ENCODE measurements around the gene ZNF688. TPM values are rescaled to one million over a fixed set of nuclear protein-coding genes. Genes with fewer than 3 reads are reported as not detected.

ZNF688 gene
- total and polyA plus RNA-seq, 12 donors = 6.3 to 23.8 (median 12.4) TPM

GRCh38 chr16:30602616-30603277, 31.2 kb upstream of the ZNF688 start:
- 64 to 78% methylated on average over 4 of the region's 4 CpGs for WGBS, 2 donors
- H3K36me3 ChIP-seq = peaks cover 0 to 58% (median 28%) of the 10 kb centered on the region in 9 donors
- peaks cover 3 to 47% (median 18%) of the 10 kb centered on the region in 9 donors for H3K4me1 ChIP-seq
- DNase-seq = no peak
- intact Hi-C loops (cut with DNase I) = loop anchor here in 2 of 10 donors (10.0 kb wide), 1 partner anchor 158 kb away; the partner anchor contains the start of gene SEPHS2 (in 2 of the 2)
- H3K9me3 ChIP-seq = peaks cover 0 to 7% (median 0%) of the 10 kb centered on the region in 11 donors
- no peaks in the 10 kb centered on the region for H3K27me3 ChIP-seq
- peak overlapping the region in 4 of 10 donors; percentile 8 to 77 (median 55) for H3K27ac ChIP-seq
- ATAC-seq = peak in 4 of 8 donors; percentile 9 to 34 (median 22)
- no peak overlapping the region for H3K4me3 ChIP-seq
- TF ChIP-seq, protein P1, sequence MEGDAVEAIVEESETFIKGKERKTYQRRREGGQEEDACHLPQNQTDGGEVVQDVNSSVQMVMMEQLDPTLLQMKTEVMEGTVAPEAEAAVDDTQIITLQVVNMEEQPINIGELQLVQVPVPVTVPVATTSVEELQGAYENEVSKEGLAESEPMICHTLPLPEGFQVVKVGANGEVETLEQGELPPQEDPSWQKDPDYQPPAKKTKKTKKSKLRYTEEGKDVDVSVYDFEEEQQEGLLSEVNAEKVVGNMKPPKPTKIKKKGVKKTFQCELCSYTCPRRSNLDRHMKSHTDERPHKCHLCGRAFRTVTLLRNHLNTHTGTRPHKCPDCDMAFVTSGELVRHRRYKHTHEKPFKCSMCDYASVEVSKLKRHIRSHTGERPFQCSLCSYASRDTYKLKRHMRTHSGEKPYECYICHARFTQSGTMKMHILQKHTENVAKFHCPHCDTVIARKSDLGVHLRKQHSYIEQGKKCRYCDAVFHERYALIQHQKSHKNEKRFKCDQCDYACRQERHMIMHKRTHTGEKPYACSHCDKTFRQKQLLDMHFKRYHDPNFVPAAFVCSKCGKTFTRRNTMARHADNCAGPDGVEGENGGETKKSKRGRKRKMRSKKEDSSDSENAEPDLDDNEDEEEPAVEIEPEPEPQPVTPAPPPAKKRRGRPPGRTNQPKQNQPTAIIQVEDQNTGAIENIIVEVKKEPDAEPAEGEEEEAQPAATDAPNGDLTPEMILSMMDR (IDR thresholded peaks at IDR 0.05) = no peak

DNA sequence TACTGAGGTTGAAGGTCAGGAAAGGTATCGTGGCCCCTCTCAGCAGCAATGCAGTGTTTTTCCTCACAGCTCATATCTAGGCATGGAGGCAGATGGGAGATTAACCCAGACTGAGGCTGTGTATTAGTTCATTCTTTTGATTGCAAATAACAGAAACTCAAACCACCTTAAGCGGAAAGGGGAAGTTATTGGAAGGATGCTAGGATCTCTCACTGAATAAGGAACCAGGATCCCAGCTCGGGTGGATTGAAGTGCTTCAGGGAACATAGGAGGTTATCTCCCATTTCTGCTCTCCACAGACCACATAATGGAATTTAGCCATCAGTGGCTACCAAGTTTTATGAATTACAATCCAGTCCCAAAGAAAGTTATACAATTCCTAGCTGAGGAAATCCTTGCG, 30.5 kb upstream of the ZNF688 start:
- Histone ChIP-seq H3K27ac (peak overlapping the region in 3 of 10 donors; percentile 8 to 77 (median 52)), H3K4me3 (no peak overlapping the region), H3K9me3 (peaks cover 0 to 7% (median 0%) of the 10 kb centered on the region in 11 donors), H3K36me3 (peaks cover 0 to 50% (median 28%) of the 10 kb centered on the region in 9 donors), H3K27me3 (no peaks in the 10 kb centered on the region), H3K4me1 (peaks cover 3 to 47% (median 18%) of the 10 kb centered on the region in 9 donors)
- ATAC-seq (no peak), DNase-seq (no peak)
- WGBS, 2 donors = 79 to 84% methylated on average over 4 of the region's 4 CpGs
- TF ChIP-seq, protein P1 (IDR thresholded peaks at IDR 0.05) = no peak
- intact Hi-C loops (cut with DNase I) = loop anchor here in 2 of 10 donors (10.0 kb wide), 1 partner anchor 157 kb away; the partner anchor contains the start of gene SEPHS2 (in 2 of the 2)

DNA sequence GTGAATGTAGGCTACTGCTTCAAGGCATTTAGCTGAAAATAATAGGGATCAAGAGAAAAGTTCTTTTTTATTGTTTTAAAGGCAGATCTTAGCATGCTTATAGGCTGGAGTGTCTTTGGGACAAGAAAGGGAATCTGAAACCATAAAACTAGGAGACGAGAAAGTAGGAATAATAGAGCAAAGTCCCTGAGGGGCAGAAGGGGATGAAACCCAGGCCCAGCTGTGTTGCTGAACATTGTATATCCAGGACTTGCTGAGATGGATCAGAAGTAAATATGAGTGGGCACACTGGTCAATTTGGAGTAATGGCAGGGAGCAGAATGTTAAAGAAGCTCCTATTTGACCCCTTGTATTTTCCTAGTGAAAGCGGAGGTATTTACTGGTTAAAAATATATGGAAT, 29.4 kb upstream of the ZNF688 start:
- Histone ChIP-seq H3K9me3 (peaks cover 0 to 7% (median 0%) of the 10 kb centered on the region in 11 donors), H3K4me3 (no peak overlapping the region), H3K27me3 (no peaks in the 10 kb centered on the region), H3K36me3 (peaks cover 0 to 39% (median 25%) of the 10 kb centered on the region in 9 donors), H3K4me1 (peaks cover 3 to 42% (median 18%) of the 10 kb centered on the region in 9 donors), H3K27ac (no peak overlapping the region)
- ATAC-seq = no peak
- intact Hi-C loops (cut with DNase I) = loop anchor here in 2 of 10 donors (10.0 kb wide), 1 partner anchor 156 kb away; the partner anchor contains the start of gene SEPHS2 (in 2 of the 2)
- 95 to 99% methylated on average over 2 of the region's 2 CpGs for WGBS, 2 donors
- TF ChIP-seq, protein P1 (IDR thresholded peaks at IDR 0.05) = no peak
- DNase-seq = no peak

DNA sequence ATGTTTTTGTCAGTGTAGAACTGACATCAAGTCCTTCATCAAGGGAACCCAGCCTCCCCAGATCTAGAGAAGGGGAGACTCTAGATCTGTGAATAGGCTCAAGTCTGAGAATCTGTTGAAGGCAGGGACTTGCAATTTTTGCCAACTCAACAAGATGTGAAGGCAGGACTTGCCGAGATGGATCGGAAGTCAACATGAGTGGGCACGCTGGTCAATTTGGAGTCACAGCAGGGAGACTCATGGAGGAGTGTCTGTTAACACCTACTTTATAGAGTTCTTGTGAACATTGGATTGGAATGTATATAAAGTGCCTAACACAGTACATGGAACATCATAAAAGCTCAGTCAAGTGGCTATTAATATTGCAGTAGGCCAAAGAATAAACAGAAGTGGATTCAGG, 28.7 kb upstream of the ZNF688 start:
- Histone ChIP-seq H3K36me3 (peaks cover 0 to 32% (median 20%) of the 10 kb centered on the region in 9 donors), H3K27me3 (no peaks in the 10 kb centered on the region), H3K27ac (no peak overlapping the region), H3K4me1 (peaks cover 3 to 35% (median 18%) of the 10 kb centered on the region in 9 donors), H3K4me3 (no peak overlapping the region), H3K9me3 (peaks cover 0 to 7% (median 0%) of the 10 kb centered on the region in 11 donors)
- intact Hi-C loops (cut with DNase I) = loop anchor here in 2 of 10 donors (10.0 kb wide), 1 partner anchor 155 kb away; the partner anchor contains the start of gene SEPHS2 (in 2 of the 2)
- 84 to 94% methylated on average over 3 of the region's 3 CpGs for WGBS, 2 donors
- TF ChIP-seq, protein P1 (IDR thresholded peaks at IDR 0.05) = no peak
- ATAC-seq = no peak
- DNase-seq = no peak

Data from heart right ventricle (tissue), 16 donors.